HL-60/S4 (cell line): ENCODE data around the gene YEATS2.

Source experiments
- in situ Hi-C: fragments of 300-500 bp; cut with MboI; formaldehyde crosslinking; loops from 2 replicates; pipeline ENCODE4 v1.14.3; 2022; ENCODE audit warnings: low sequenced_read_pairs

Gene YEATS2

DNA sequence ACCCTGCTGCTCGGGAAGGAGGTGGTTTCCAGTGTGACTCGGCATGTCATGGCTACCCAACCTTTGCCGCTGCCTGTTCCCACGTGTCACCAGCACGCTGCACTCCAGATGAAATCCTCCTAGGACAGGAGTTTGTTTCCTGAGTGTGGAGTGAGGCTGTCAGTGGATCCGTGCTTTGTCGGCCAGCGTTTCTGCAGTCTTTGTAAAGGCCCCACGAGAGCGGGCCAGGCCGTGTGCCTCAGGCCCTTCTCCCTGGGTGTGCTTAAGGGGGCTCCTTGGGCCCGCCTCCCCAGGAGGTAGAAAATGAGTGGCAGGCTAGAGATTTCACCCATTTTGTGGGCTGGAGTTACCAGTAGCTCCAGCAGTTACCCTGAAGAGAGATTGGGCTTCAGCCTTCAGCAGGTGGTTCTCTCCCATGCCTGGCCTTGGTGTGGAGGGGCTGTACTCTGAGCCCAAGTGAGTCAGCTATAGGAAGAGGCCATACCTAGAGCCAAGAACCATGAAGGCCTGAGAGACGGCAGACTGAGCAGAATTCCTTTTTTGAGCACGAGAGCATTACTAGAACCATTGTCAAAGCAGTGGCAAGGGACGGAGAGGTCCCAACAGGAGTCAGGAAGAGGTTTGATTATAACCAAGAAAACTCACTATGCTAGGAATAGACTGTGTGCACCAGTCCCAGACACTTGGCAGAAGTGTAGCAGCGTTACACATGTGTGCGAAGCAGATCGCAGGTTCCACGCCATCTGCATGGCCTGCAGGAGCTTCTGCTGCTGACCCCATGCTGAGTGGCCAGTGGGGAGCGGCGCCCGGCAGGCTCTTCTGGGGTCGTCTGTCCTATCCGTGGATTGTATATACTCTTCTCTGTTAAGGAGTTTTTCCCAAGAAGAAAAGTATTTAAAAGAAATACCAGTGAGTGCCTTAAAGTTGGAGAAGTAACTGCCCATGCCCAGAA, 113.3 kb downstream of the YEATS2 start:
- in situ Hi-C loops, result no loop called here

- in situ Hi-C loops, result no loop called here
Measured at GRCh38 chr3:183811638-183812037, 114.0 kb downstream of the YEATS2 start.

- in situ Hi-C loops, result no loop called here
Measured at GRCh38 chr3:183812761-183813445, 115.3 kb downstream of the YEATS2 start.

DNA sequence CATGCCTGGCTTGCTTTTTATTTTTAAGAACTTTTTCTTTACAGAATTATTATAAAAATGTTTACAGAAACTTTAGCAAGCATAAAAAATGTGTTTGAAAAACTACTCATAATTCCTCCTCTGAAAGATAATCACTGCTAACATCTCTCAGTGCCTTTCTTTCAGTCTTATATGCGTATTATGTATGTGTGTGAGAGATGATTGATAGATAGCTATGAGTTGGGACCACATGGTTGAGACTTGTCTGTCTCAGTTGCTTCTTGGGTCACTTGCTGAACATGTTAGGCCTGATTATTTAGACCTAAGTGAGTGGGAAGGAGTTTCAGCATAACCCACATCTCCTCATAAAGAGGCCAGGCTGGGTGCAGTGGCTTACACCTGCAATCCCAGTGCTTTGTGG, 116.6 kb downstream of the YEATS2 start:
- in situ Hi-C loops, result no loop called here

DNA sequence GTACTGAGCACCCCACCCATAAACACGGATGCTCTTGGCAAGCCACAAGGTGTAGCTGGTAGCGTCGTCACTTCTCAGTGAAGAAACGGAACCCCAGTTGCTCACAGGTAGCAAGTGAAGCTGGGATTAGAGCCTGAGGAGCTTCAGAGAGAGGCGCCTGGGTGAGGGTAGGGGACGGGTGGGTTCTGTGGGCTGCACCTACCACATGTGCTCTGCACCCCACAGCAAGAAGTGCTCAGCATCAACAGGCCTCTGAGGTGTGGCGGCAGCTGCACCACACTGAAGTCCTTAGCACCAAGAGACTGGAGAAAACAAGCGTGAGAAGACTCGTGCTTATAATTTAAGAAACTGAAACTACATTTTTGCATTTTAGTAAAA, 118.0 kb downstream of the YEATS2 start:
- in situ Hi-C loops, result no loop called here

GRCh38 chr3:183815951-183816475, 118.4 kb downstream of the YEATS2 start:
- in situ Hi-C loops, result no loop called here

- in situ Hi-C loops, result no loop called here
Measured at GRCh38 chr3:183816681-183817510, 119.3 kb downstream of the YEATS2 start.

DNA sequence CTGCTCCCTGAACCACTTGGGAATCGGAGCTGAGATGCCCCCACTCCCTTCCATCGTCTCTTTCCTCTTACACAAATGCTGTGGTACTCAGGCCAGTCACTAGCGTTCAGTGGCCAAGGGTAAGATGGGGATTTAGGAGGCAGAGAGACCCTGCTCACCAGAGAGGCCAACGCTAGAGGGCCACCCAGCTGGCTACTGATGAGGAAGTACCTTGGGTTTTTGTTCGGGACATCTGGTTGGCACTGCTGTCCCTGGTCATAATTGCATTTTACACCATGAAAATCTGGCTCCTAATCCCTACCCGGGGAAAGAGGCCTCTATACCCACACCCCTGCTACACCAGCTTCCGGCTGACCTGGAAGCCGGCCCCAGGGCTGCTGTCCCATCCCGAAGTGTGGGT, 120.0 kb downstream of the YEATS2 start:
- in situ Hi-C loops, result no loop called here

- in situ Hi-C loops, result no loop called here
Measured at GRCh38 chr3:183818041-183818620, 120.5 kb downstream of the YEATS2 start.

- in situ Hi-C loops, result no loop called here
Measured at GRCh38 chr3:183818706-183819624, 121.4 kb downstream of the YEATS2 start.

- in situ Hi-C loops, result no loop called here
Measured at GRCh38 chr3:183819831-183820230, 122.2 kb downstream of the YEATS2 start.

- in situ Hi-C loops, result no loop called here
Measured at GRCh38 chr3:183822631-183823030, 125.0 kb downstream of the YEATS2 start.

DNA sequence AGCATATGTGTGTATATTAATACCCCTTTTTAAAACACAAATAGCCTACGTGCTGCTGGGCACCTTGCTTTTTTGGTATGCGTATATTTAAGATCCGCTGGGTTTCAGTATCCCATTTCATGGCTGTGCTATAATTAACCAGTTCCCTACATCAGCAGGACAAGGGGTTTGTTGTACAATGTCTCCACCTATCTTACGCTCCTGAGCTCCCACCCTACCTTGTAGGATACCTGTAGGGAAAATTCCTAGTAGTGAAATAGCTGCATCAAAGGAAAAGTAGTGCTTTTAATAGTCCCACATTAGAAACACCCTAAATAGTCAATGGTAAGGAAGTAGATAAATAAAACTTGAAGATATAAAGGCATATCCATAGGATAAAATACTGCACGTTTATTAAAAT, 126.4 kb downstream of the YEATS2 start:
- in situ Hi-C loops, result no loop called here

DNA sequence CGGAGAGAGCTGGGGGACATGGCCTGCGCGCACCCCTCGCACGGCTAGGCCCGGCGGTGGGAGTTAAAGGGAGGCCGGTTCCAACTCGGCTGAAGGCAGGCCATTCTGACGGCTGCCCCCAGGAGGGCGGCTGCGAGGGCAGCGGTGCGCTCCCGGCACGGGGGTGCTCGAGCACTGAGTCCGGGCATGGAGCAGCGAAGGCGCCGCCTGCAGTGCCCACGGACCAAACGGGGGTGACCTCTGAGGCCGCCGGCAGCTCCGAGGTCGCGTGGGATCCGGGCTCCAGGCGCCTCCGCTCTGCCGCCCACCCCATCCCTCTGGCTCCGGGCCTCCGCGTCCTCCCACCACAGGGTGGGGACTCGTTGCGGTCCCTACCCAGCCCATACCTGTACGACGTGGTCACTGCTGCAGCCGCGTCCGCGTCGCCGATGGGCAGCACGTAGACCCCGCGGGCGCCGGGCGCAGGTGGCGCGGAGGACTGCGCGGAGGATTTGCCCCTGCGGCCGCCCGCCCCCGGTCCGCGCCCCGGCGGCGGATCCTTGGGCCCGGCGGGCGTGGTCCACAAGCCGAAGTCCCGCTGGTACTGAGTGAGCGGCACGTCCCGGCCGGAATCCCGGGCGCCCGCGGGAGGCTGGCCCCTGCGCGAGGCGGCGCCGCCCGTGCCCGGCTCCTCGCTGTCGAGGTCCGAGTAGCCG, 127.3 kb downstream of the YEATS2 start:
- in situ Hi-C loops, result no loop called here

- in situ Hi-C loops, result no loop called here
Measured at GRCh38 chr3:183825456-183826161, 128.0 kb downstream of the YEATS2 start, which contains the start of gene MAP6D1. TSS of gene MAP6D1 (minus strand) at chr3:183825577. CDS start at chr3:183825547, 30 bp downstream.

DNA sequence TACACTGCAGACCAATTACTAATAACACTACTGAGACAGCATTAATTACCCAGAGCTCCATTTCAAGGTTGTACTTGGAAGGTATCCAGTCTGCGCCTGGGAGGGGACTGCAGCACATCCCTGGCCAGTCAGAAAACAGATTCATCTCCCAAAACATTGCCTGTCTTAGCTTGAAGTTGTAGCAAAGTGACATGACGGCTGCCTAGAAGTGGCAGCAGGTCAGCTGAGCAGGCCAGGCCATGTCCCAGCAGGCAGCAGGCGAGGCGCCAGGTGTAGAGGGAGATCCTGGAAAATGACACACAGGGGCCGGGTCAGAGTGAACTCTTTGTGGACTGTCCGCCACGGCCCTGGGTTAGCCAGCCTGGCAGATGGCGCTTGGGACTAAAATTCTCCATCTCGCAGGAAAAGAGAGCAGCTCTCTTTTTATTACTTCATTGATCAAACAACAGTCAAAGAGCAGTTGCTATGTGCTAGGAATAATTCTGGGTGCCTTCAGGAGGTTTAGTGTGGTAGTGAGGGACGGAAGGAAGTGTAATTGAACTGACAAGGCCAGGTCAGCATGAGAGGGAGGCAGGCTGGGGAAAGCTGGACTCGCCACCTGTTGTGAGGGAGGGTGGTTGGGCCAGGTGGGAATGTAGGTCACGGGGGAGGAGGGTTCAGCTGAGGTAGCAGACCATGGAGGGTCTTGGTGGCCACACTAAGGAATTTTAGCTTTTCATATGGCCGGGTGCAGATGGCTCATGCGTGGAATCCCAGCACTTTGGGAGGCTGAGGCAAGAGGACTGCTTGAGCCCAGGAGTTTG, 129.1 kb downstream of the YEATS2 start:
- in situ Hi-C loops, result no loop called here

DNA sequence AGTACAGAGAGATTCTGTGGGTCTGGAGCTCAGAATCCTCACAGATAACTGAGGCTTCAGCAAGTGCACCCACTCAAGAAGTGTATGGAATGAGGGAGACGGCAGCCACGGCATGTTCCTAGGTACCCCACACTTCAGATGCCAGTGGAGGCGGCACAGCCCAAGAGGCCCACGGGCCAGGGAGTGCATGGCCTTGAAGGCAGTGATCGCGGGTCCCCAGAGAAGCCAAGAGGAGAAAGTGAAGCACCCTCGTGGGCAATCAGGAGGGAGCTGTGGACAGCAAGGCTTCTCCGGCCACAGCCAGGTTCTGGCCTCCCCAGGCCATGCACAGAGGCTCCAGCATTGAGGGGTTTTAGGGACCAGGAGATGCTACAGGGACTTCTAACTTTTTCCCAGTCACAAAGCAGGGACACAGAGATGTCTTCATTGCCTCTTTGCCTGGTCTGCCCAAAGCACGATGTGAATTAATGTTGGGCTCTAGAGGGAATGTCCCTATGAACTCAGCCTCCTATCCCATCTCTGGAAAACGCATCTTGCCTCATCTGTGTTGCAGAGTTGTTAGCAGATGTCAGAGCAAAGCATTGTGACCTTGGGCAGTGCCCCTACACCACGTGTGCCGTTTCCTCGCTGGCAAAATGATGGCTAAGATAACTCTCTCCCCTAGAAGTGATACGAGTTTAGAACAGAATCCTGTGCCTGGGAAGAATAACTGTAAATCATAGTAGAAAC, 130.4 kb downstream of the YEATS2 start:
- in situ Hi-C loops, result no loop called here
